ENCODE data around the gene GCNA. TPM values are rescaled to one million over a fixed set of nuclear protein-coding genes. Genes with fewer than 3 reads are reported as not detected.
A peak's percentile ranks its signal among the peaks of the same experiment; 100 is the strongest.

The GCNA gene
- total RNA-seq, 1 donor from 2014 or later: 4.6 TPM

DNA sequence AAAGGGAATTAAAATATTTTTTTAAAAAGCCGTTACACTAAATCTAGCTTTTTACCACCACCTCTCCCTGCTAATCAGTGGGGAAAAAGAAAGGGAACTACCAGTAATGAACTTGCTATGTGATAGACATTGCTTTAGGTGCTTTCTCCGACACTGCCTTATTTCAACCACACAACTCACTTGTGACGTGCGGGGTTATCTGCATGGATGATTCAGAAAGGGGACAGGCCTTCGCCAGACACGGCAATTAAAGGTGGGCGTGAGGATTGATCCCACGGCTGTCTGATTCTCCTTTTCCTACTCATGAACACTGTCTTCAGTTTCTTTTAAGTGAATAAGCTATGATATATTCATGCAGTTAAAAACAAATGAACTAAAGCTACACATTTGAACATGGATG, 41.0 kb downstream of the GCNA start:
- Mint-ChIP-seq H3K27ac (ENCODE audit: unreplicated experiment) (no peak overlapping the region), H3K27me3 (ENCODE audit: unreplicated experiment) (no peaks in the 10 kb centered on the region), H3K36me3 (ENCODE audit: unreplicated experiment) (peaks cover 7% of the 10 kb centered on the region), H3K4me3 (ENCODE audit: unreplicated experiment) (no peak overlapping the region), H3K9me3 (ENCODE audit: unreplicated experiment) (no peaks in the 10 kb centered on the region), H3K4me1 (ENCODE audit: unreplicated experiment) (no peaks in the 10 kb centered on the region)
- TF ChIP-seq, protein P1, sequence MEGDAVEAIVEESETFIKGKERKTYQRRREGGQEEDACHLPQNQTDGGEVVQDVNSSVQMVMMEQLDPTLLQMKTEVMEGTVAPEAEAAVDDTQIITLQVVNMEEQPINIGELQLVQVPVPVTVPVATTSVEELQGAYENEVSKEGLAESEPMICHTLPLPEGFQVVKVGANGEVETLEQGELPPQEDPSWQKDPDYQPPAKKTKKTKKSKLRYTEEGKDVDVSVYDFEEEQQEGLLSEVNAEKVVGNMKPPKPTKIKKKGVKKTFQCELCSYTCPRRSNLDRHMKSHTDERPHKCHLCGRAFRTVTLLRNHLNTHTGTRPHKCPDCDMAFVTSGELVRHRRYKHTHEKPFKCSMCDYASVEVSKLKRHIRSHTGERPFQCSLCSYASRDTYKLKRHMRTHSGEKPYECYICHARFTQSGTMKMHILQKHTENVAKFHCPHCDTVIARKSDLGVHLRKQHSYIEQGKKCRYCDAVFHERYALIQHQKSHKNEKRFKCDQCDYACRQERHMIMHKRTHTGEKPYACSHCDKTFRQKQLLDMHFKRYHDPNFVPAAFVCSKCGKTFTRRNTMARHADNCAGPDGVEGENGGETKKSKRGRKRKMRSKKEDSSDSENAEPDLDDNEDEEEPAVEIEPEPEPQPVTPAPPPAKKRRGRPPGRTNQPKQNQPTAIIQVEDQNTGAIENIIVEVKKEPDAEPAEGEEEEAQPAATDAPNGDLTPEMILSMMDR (IDR thresholded peaks at IDR 0.05): no peak
- no peak for DNase-seq (ENCODE audit: extremely low spot score, unreplicated experiment)

DNA sequence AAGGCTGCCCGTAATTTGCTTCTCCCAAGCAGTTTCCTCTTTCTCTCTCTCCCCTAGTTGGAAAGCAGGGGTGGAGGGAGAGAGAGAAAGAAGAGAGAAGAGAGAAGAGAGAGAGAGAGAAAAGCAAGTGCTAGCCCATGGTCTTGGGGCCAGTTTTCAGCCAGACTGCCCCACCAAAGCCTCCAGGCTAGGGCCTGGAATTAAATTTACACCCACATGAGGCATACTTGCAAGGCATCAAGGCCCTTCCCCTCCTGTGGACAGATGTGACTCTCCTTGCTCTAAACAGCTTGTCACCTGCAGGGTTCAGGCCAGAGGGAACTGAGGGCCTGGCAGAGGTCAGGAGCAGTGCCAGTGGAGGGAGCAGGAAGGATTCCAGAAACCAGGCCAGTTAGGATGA, 41.7 kb downstream of the GCNA start:
- Mint-ChIP-seq H3K27me3 (ENCODE audit: unreplicated experiment) (no peaks in the 10 kb centered on the region), H3K36me3 (ENCODE audit: unreplicated experiment) (peaks cover 4% of the 10 kb centered on the region), H3K4me3 (ENCODE audit: unreplicated experiment) (no peak overlapping the region), H3K9me3 (ENCODE audit: unreplicated experiment) (no peaks in the 10 kb centered on the region), H3K27ac (ENCODE audit: unreplicated experiment) (no peak overlapping the region), H3K4me1 (ENCODE audit: unreplicated experiment) (no peaks in the 10 kb centered on the region)
- no peak for DNase-seq (ENCODE audit: extremely low spot score, unreplicated experiment)
- TF ChIP-seq, protein P1 (IDR thresholded peaks at IDR 0.05): no peak

DNA sequence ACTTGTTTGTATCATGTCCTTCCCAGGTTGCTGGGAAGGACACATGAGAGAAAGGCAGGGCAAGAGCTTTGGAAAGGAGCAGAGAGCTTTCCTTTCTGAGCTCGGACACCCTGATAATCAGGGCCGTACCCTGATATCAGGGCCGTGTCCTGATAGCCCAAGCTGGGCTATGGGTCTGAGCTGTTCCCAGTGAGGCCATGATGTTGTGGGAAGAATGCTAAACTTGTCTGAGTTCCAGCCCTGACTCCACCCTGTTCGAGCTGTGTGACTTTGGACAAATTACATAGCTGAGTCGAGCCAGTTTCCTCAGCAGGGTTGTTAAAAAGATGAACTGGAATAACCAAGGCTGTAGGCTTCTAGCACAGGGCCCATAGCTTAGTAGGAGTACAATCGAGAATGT, 43.4 kb downstream of the GCNA start:
- H3K36me3 Mint-ChIP-seq (ENCODE audit: unreplicated experiment): no peaks in the 10 kb centered on the region
- H3K27ac Mint-ChIP-seq (ENCODE audit: unreplicated experiment): no peak overlapping the region
- H3K27me3 Mint-ChIP-seq (ENCODE audit: unreplicated experiment): no peaks in the 10 kb centered on the region
- H3K4me1 Mint-ChIP-seq (ENCODE audit: unreplicated experiment): no peaks in the 10 kb centered on the region
- TF ChIP-seq, protein P1 (IDR thresholded peaks at IDR 0.05): no peak
- H3K4me3 Mint-ChIP-seq (ENCODE audit: unreplicated experiment): no peak overlapping the region
- DNase-seq (ENCODE audit: extremely low spot score, unreplicated experiment): no peak
- no peaks in the 10 kb centered on the region for H3K9me3 Mint-ChIP-seq (ENCODE audit: unreplicated experiment)

DNA sequence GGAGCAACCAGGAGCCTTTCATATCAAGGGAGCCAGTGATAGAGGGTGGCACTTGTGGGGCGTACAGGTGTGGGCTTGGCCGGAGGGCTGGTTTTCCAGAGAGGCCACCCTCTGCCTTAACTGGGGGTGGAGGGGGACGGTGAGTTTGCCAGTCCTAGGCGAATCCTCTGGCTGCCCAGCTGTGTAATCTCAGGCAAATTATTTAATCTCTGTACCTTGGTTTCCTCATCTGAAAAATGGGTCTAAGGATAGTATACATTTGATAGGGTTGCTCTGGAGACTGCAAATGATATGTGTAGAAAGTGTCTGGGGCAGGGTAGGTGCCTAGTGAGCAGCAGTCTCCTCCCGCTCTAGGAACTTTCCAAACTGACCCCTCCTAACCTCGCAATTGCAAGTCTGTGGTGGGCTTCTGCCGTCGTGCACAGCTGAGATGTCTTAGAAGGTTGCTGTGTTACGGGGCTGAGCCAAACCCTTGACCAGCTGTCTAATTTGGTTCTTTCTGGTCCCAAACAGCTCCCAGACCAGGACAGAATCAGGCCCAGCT, 43.9 kb downstream of the GCNA start:
- Mint-ChIP-seq H3K27me3 (ENCODE audit: unreplicated experiment) (no peaks in the 10 kb centered on the region), H3K4me3 (ENCODE audit: unreplicated experiment) (no peak overlapping the region), H3K27ac (ENCODE audit: unreplicated experiment) (no peak overlapping the region), H3K9me3 (ENCODE audit: unreplicated experiment) (no peaks in the 10 kb centered on the region), H3K4me1 (ENCODE audit: unreplicated experiment) (no peaks in the 10 kb centered on the region), H3K36me3 (ENCODE audit: unreplicated experiment) (no peaks in the 10 kb centered on the region)
- TF ChIP-seq, protein P1 (IDR thresholded peaks at IDR 0.05): no peak
- DNase-seq (ENCODE audit: extremely low spot score, unreplicated experiment): no peak

DNA sequence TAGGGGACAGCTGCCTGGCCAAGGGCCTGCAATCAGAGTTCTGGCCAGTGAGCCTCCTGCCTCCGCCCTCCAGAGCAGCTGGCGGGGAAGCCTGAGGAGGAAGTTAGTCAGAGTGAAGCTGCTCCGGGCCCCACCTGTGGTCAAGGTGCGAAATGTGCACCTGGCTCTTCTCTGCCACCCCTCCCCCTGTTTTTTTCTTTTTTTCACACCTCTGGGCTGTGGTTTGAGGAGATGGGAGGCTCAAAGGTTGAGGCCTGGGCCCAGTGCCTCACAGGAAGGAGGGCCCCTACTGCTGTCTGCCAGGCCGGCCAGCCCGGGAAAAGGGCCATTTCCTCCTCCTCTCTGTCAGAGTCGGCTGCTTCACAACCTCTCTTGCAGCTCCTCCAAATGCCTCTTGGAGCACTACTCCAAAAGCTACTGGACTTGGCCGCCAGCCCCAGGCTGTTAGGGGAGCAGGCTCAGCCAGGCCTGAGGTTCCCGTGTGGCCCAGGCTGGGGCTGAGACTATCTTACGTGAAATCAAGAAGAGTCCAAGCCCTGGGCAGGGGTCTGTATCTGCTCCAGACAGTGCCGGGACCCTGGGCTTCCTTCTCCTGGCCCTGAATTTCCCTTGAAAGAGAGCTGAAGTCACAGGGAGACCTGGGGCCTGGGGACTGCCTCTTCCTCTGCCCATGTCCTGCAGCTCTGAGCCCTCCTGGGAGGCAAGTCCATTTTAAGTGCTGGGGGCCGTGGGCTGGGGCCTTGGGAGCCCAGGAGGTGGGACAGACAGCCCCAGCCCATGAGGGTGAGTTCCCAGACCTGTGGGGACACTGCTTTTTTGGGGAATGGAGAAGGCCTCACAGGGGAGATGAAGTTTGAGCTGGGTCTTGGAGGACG, 44.6 kb downstream of the GCNA start:
- DNase-seq (ENCODE audit: extremely low spot score, unreplicated experiment): no peak
- Mint-ChIP-seq H3K27ac (ENCODE audit: unreplicated experiment) (peak overlapping the region; percentile 34), H3K4me1 (ENCODE audit: unreplicated experiment) (no peaks in the 10 kb centered on the region), H3K4me3 (ENCODE audit: unreplicated experiment) (no peak overlapping the region), H3K36me3 (ENCODE audit: unreplicated experiment) (no peaks in the 10 kb centered on the region), H3K9me3 (ENCODE audit: unreplicated experiment) (no peaks in the 10 kb centered on the region), H3K27me3 (ENCODE audit: unreplicated experiment) (no peaks in the 10 kb centered on the region)
- TF ChIP-seq, protein P1 (IDR thresholded peaks at IDR 0.05): no peak

Data from osteocyte (in vitro differentiated cells).